HUES64 (cell line): ENCODE results near the gene PDE6C.

Source experiments
- H3K27ac ChIP-seq: 2 replicates; pipeline ENCODE4 v1.7.0; 2013; ENCODE audit warnings: low read depth, low read length, inconsistent platforms
- H3K27me3 ChIP-seq: 2 replicates; pipeline ENCODE4 v1.6.1; 2013; ENCODE audit warnings: mild to moderate bottlenecking, low read length; ENCODE audit not compliant: insufficient read depth
- H3K36me3 ChIP-seq: 2 replicates; pipeline ENCODE4 v1.6.1; 2013; ENCODE audit warnings: mild to moderate bottlenecking, low read length; ENCODE audit not compliant: insufficient read depth
- H3K4me1 ChIP-seq: 2 replicates; pipeline ENCODE4 v1.6.1; 2013; ENCODE audit warnings: mild to moderate bottlenecking, low read length, moderate library complexity; ENCODE audit not compliant: insufficient read depth
- H3K4me3 ChIP-seq: 2 replicates; pipeline ENCODE4 v1.5.1; 2013; ENCODE audit warnings: mild to moderate bottlenecking, low read length, moderate library complexity
- H3K9ac ChIP-seq: 2 replicates; pipeline ENCODE4 v1.6.1; 2013; ENCODE audit warnings: mild to moderate bottlenecking, low read depth, low read length
- H3K9me3 ChIP-seq: 2 replicates; pipeline ENCODE4 v1.6.1; 2013; ENCODE audit warnings: low read depth, low read length; ENCODE audit not compliant: insufficient read depth
- WGBS: fragments of 150-250, 120-280 bp; methylation state at CpG from one replicate; pipeline ENCODE4 v1.1.7; 2013; ENCODE audit warnings: missing lambda C conversion rate; 5-methylcytosine and 5-hydroxymethylcytosine counted together

PDE6C gene

GRCh38 chr10:93639791-93640190 lies 27.5 kb downstream of the PDE6C start:
- H3K9ac ChIP-seq = no peak overlapping the region
- H3K4me1 ChIP-seq = no peaks in the 10 kb centered on the region
- H3K4me3 ChIP-seq = no peak overlapping the region
- H3K36me3 ChIP-seq = no peaks in the 10 kb centered on the region
- no peaks in the 10 kb centered on the region for H3K9me3 ChIP-seq
- no peak overlapping the region for H3K27ac ChIP-seq
- no peaks in the 10 kb centered on the region for H3K27me3 ChIP-seq
- 87% methylated on average over 7 of the region's 7 CpGs for WGBS

- no peak overlapping the region for H3K4me3 ChIP-seq
- no peaks in the 10 kb centered on the region for H3K27me3 ChIP-seq
- 100% methylated on average over 1 of the region's 1 CpG for WGBS
- no peaks in the 10 kb centered on the region for H3K4me1 ChIP-seq
- H3K9ac ChIP-seq = no peak overlapping the region
- no peaks in the 10 kb centered on the region for H3K36me3 ChIP-seq
- no peak overlapping the region for H3K27ac ChIP-seq
- no peaks in the 10 kb centered on the region for H3K9me3 ChIP-seq
Measured at GRCh38 chr10:93652857-93653256, 40.5 kb downstream of the PDE6C start.

GRCh38 chr10:93654201-93654600 lies 41.9 kb downstream of the PDE6C start:
- H3K9me3 ChIP-seq = no peaks in the 10 kb centered on the region
- H3K4me1 ChIP-seq = no peaks in the 10 kb centered on the region
- H3K4me3 ChIP-seq = no peak overlapping the region
- 94% methylated on average over 1 of the region's 1 CpG for WGBS
- H3K27ac ChIP-seq = no peak overlapping the region
- H3K27me3 ChIP-seq = no peaks in the 10 kb centered on the region
- H3K9ac ChIP-seq = no peak overlapping the region
- no peaks in the 10 kb centered on the region for H3K36me3 ChIP-seq

- no peak overlapping the region for H3K27ac ChIP-seq
- no peaks in the 10 kb centered on the region for H3K4me1 ChIP-seq
- H3K27me3 ChIP-seq = no peaks in the 10 kb centered on the region
- H3K9ac ChIP-seq = no peak overlapping the region
- H3K9me3 ChIP-seq = no peaks in the 10 kb centered on the region
- H3K36me3 ChIP-seq = no peaks in the 10 kb centered on the region
- H3K4me3 ChIP-seq = no peak overlapping the region
- 100% methylated on average over 1 of the region's 1 CpG for WGBS
Measured at GRCh38 chr10:93656155-93656554, 43.8 kb downstream of the PDE6C start.

- H3K9me3 ChIP-seq = no peaks in the 10 kb centered on the region
- no peaks in the 10 kb centered on the region for H3K4me1 ChIP-seq
- H3K27me3 ChIP-seq = no peaks in the 10 kb centered on the region
- no peak overlapping the region for H3K27ac ChIP-seq
- H3K9ac ChIP-seq = no peak overlapping the region
- no peaks in the 10 kb centered on the region for H3K36me3 ChIP-seq
- no peak overlapping the region for H3K4me3 ChIP-seq
- 68% methylated on average over 1 of the region's 1 CpG for WGBS
Measured at GRCh38 chr10:93657757-93658156, 45.4 kb downstream of the PDE6C start.

GRCh38 chr10:93666030-93666429 lies 53.7 kb downstream of the PDE6C start:
- H3K9ac ChIP-seq = no peak overlapping the region
- no peaks in the 10 kb centered on the region for H3K4me1 ChIP-seq
- H3K27me3 ChIP-seq = no peaks in the 10 kb centered on the region
- no CpG with 5 or more reads among the region's 4 CpGs for WGBS
- H3K36me3 ChIP-seq = peaks cover 48% of the 10 kb centered on the region
- no peaks in the 10 kb centered on the region for H3K9me3 ChIP-seq
- H3K4me3 ChIP-seq = no peak overlapping the region
- no peak overlapping the region for H3K27ac ChIP-seq

- peaks cover 61% of the 10 kb centered on the region for H3K36me3 ChIP-seq
- H3K9me3 ChIP-seq = no peaks in the 10 kb centered on the region
- no peak overlapping the region for H3K27ac ChIP-seq
- WGBS = 100% methylated on average over 1 of the region's 3 CpGs
- H3K4me3 ChIP-seq = no peak overlapping the region
- no peaks in the 10 kb centered on the region for H3K27me3 ChIP-seq
- H3K9ac ChIP-seq = no peak overlapping the region
- no peaks in the 10 kb centered on the region for H3K4me1 ChIP-seq
Measured at GRCh38 chr10:93667795-93668194, 55.5 kb downstream of the PDE6C start.

GRCh38 chr10:93670372-93670771 lies 58.0 kb downstream of the PDE6C start:
- peaks cover 85% of the 10 kb centered on the region for H3K36me3 ChIP-seq
- no peaks in the 10 kb centered on the region for H3K27me3 ChIP-seq
- no peaks in the 10 kb centered on the region for H3K9me3 ChIP-seq
- no peaks in the 10 kb centered on the region for H3K4me1 ChIP-seq
- no peak overlapping the region for H3K9ac ChIP-seq
- H3K27ac ChIP-seq = no peak overlapping the region
- H3K4me3 ChIP-seq = no peak overlapping the region

GRCh38 chr10:93671042-93671441 lies 58.7 kb downstream of the PDE6C start:
- H3K9me3 ChIP-seq = no peaks in the 10 kb centered on the region
- no peak overlapping the region for H3K4me3 ChIP-seq
- 95% methylated on average over 1 of the region's 2 CpGs for WGBS
- no peaks in the 10 kb centered on the region for H3K27me3 ChIP-seq
- peaks cover 87% of the 10 kb centered on the region for H3K36me3 ChIP-seq
- H3K27ac ChIP-seq = no peak overlapping the region
- H3K9ac ChIP-seq = no peak overlapping the region
- H3K4me1 ChIP-seq = no peaks in the 10 kb centered on the region

- no peaks in the 10 kb centered on the region for H3K9me3 ChIP-seq
- no peak overlapping the region for H3K9ac ChIP-seq
- H3K27me3 ChIP-seq = no peaks in the 10 kb centered on the region
- H3K36me3 ChIP-seq = peaks cover 91% of the 10 kb centered on the region
- H3K4me3 ChIP-seq = no peak overlapping the region
- no peak overlapping the region for H3K27ac ChIP-seq
- no peaks in the 10 kb centered on the region for H3K4me1 ChIP-seq
- 93% methylated on average over 2 of the region's 2 CpGs for WGBS
Measured at GRCh38 chr10:93672022-93672678, 59.8 kb downstream of the PDE6C start.

- H3K9me3 ChIP-seq = no peaks in the 10 kb centered on the region
- no peak overlapping the region for H3K4me3 ChIP-seq
- no peaks in the 10 kb centered on the region for H3K27me3 ChIP-seq
- peaks cover 93% of the 10 kb centered on the region for H3K36me3 ChIP-seq
- no peak overlapping the region for H3K9ac ChIP-seq
- no peaks in the 10 kb centered on the region for H3K4me1 ChIP-seq
- H3K27ac ChIP-seq = no peak overlapping the region
- WGBS = 83% methylated on average over 2 of the region's 2 CpGs
Measured at GRCh38 chr10:93672890-93673289, 60.6 kb downstream of the PDE6C start.

GRCh38 chr10:93673791-93674190 lies 61.5 kb downstream of the PDE6C start:
- H3K36me3 ChIP-seq = peaks cover 92% of the 10 kb centered on the region
- WGBS = 80% methylated on average over 1 of the region's 2 CpGs
- H3K9me3 ChIP-seq = no peaks in the 10 kb centered on the region
- no peak overlapping the region for H3K27ac ChIP-seq
- no peak overlapping the region for H3K4me3 ChIP-seq
- H3K9ac ChIP-seq = no peak overlapping the region
- H3K27me3 ChIP-seq = no peaks in the 10 kb centered on the region
- H3K4me1 ChIP-seq = no peaks in the 10 kb centered on the region
